Heart right ventricle (tissue), 16 donors: ENCODE results near the gene TULP1. TPM values are rescaled to one million over a fixed set of nuclear protein-coding genes. Genes with fewer than 3 reads are reported as not detected.

Source experiments
- ATAC-seq, 8 donors: fragments of 200-7000 bp; cut with Tn5 transposase; one replicate each; pipeline ENCODE4 v1.9.1; 2020; ENCODE audit warnings: mild to moderate bottlenecking in 8 of 8, moderate library complexity in 8 of 8, moderate number of reproducible peaks in 1 of 8
- DNase-seq, 2 donors: peaks; one replicate each; pipeline ENCODE4 v3.0.0-alpha.2; 2020
- H3K27ac ChIP-seq, 10 donors: fragments of 200-600 bp; sonication (generic) in 2 of 10; one replicate each; pipeline versions ENCODE4 v1.5.0 to v1.8.0; 2020 to 2022; ENCODE audit warnings: mild to moderate bottlenecking in 3 of 10
- H3K27me3 ChIP-seq, 7 donors: fragments of 200-600 bp; one replicate each; pipeline ENCODE4 v1.8.0; 2021 to 2022; ENCODE audit warnings: mild to moderate bottlenecking in 2 of 7
- H3K36me3 ChIP-seq, 9 donors: fragments of 200-600 bp; sonication (generic) in 1 of 9; one replicate each; pipeline versions ENCODE4 v1.5.0 to v1.8.0; 2020 to 2022; ENCODE audit warnings: mild to moderate bottlenecking in 2 of 9
- H3K4me1 ChIP-seq, 9 donors: fragments of 200-600 bp; sonication (generic) in 1 of 9; one replicate each; pipeline versions ENCODE4 v1.5.0 to v1.8.0; 2020 to 2022; ENCODE audit warnings: mild to moderate bottlenecking in 4 of 9
- H3K4me3 ChIP-seq, 10 donors: fragments of 200-600 bp; sonication (generic) in 2 of 10; one replicate each; pipeline versions ENCODE4 v1.5.0 to v1.8.0; 2020 to 2022; ENCODE audit warnings: mild to moderate bottlenecking in 7 of 10, moderate library complexity in 2 of 10
- H3K9me3 ChIP-seq, 11 donors: fragments of 200-600 bp in 10 of 11; sonication (generic) in 2 of 11; one replicate each; pipeline versions ENCODE4 v1.5.0 to v1.8.0; 2013 to 2022; ENCODE audit warnings: mild to moderate bottlenecking in 2 of 11, control low read depth in 1 of 11, moderate library complexity in 1 of 11
- CTCF ChIP-seq, 9 donors: fragments of 200-600 bp; sonication (generic) in 2 of 9; IDR thresholded peaks; one replicate each; pipeline versions ENCODE4 v1.5.0 to v1.8.0; 2021 to 2022; ENCODE audit warnings: antibody characterized with exemption in 9 of 9, mild to moderate bottlenecking in 5 of 9, moderate library complexity in 1 of 9
- WGBS, 2 donors: extraction: QIAGEN DNeasy Blood & Tissue Kit; methylation state at CpG; one replicate each; pipeline ENCODE4 v1.1.7; 2013; ENCODE audit warnings: inconsistent platforms in 1 of 2; 5-methylcytosine and 5-hydroxymethylcytosine counted together
- intact Hi-C, 10 donors: fragments of 100-400 bp; cut with DNase I; formaldehyde crosslinking; loops; one replicate each; pipeline versions ENCODE4 v1.11.1 to v1.14.2; 2022
- polyA plus RNA-seq, 2 donors: library from polyadenylated mRNA; stranded (reverse); fragments of 200-250 nt; gene quantifications; one replicate each; pipeline ENCODE4 v1.2.3, GENCODE V29; 2013
- total RNA-seq, 10 donors: library from RNA; stranded (reverse); fragmentation: NEBNext Ultra II Directional in 3 of 10; extraction: Animal tissue kit (Norgen Biotek cat#: 25700) in 3 of 10; gene quantifications; one replicate each; pipeline versions ENCODE4 v1.2.1 to v1.2.4, GENCODE V29; 2021 to 2023
- donor health status: Arrhythmogenic right ventricular cardiomyopathy.
- donor health status: ischemic (EF 13 %, LVEDD 7.1; RV severe dilation, severe dysfunction).
- donor health status: healthy with polysubstance abuse.
- donor health status: DM: no; HTN: yes; CAD: no.
- donor health status: DM: no; HTN: no; CAD: no.
- donor health status: ischemic (EF 25% LVEDD 6.9; RV normal size, moderate dysfunction).
- donor health status: ischemic (EF 25% LVEDD 5.7; RV mildly dilated, moderate dysfunction).
- donor health status: healthy.
- donor health status: DM: yes; HTN: yes; CAD: no.
- donor health status: Ischemic cardiomyopathy.
- donor health status: ischemic (EF 35%, LVEDD 5.7; RV mildly dilated, moderate dysfunction).
- donor health status: nonischemic (EF 11% LVEDD 7.7; RV severe dilation, severe dysfunction).
- donor health status: DM: yes; HTN: yes; CAD: no.
- donor health status: PGD.
- donor health status: ischemic (EF 29% LVEDD 5.4; RV normal size, mild dysfunction).
- donor health status: nonischemic (EF 23%, LVEDD 6.1; RV moderate dilation, normal function).

The TULP1 gene
- total and polyA plus RNA-seq, 12 donors, result 0.03 to 0.15 TPM; not detected in 10

GRCh38 chr6:35550437-35550836, 37.7 kb upstream of the TULP1 start:
- no peak for TF ChIP-seq CTCF (IDR thresholded peaks at IDR 0.05)
- WGBS, 2 donors, result 69% methylated on average over 1 of the region's 1 CpG
- Histone ChIP-seq H3K27me3 (peaks cover 0 to 30% (median 5%) of the 10 kb centered on the region in 7 donors), H3K9me3 (peaks cover 0 to 28% (median 8%) of the 10 kb centered on the region in 11 donors), H3K27ac (no peak overlapping the region), H3K4me1 (no peaks in the 10 kb centered on the region), H3K4me3 (no peak overlapping the region), H3K36me3 (no peaks in the 10 kb centered on the region)
- ATAC-seq, result no peak
- no peak for DNase-seq
- intact Hi-C loops, result no loop called here

DNA sequence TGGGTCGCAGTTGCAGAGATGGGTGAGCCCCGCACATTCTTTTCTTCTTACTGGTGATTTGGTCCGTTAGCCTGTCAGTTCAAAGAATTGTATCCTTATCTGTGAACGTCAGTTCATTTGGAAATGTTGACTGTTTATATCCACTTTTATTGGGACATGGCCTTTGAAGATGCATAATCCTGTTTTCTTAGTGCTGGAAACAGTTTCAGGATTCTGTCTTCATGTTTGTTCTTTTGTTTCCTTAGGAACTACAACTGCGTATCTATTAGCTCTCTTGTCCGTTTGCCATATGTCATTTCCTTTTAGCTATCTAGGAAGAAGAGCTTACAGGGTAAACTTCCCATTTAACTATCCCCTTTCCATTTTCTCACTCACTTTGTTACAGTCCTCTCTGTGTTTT, 35.0 kb upstream of the TULP1 start:
- H3K27me3 ChIP-seq, result peaks cover 0 to 35% (median 13%) of the 10 kb centered on the region in 7 donors
- ATAC-seq (no peak), DNase-seq (no peak)
- H3K9me3 ChIP-seq, result peaks cover 0 to 28% (median 8%) of the 10 kb centered on the region in 11 donors
- no peaks in the 10 kb centered on the region for H3K4me1 ChIP-seq
- H3K27ac ChIP-seq, result no peak overlapping the region
- no peak for TF ChIP-seq CTCF (IDR thresholded peaks at IDR 0.05)
- intact Hi-C loops, result no loop called here
- no peak overlapping the region for H3K4me3 ChIP-seq
- WGBS, 2 donors, result 42 to 48% methylated on average over 6 of the region's 6 CpGs
- H3K36me3 ChIP-seq, result no peaks in the 10 kb centered on the region

DNA sequence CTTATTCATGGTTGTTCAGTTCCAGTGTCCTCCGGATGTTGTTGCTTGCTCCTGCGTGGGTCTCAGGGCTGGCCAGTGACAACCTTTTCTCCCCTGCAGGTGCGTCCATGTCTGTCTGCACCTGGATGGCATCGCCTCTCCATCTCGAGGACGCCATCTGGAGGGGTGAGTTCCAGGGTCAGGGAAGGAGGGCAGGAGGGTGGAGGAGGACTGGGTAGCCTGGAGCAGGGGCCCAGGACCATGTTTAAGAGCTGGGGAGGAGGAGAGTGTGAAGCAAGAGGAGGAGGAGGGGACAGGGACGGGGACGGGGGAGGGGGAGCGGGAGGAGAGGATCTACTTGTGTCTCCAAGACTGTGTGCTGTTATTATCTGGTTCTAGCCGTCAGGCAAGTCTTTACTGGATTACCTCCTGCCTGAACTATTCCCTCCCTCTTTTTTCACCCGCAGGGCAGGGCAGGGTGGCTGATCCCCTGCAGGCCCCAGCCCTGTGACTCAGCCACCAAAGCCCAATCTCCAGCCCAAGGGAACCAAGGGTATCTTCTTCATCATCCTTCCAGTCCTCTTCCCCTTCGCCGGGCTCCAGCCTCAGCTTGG, 32.2 kb upstream of the TULP1 start:
- ATAC-seq (no peak), DNase-seq (no peak)
- Histone ChIP-seq H3K27ac (no peak overlapping the region), H3K4me1 (no peaks in the 10 kb centered on the region), H3K4me3 (no peak overlapping the region), H3K9me3 (peaks cover 0 to 12% (median 0%) of the 10 kb centered on the region in 11 donors), H3K27me3 (peaks cover 0 to 33% (median 13%) of the 10 kb centered on the region in 7 donors), H3K36me3 (no peaks in the 10 kb centered on the region)
- intact Hi-C loops, result no loop called here
- 55 to 57% methylated on average over 13 of the region's 13 CpGs for WGBS, 2 donors
- TF ChIP-seq CTCF (IDR thresholded peaks at IDR 0.05), result no peak

DNA sequence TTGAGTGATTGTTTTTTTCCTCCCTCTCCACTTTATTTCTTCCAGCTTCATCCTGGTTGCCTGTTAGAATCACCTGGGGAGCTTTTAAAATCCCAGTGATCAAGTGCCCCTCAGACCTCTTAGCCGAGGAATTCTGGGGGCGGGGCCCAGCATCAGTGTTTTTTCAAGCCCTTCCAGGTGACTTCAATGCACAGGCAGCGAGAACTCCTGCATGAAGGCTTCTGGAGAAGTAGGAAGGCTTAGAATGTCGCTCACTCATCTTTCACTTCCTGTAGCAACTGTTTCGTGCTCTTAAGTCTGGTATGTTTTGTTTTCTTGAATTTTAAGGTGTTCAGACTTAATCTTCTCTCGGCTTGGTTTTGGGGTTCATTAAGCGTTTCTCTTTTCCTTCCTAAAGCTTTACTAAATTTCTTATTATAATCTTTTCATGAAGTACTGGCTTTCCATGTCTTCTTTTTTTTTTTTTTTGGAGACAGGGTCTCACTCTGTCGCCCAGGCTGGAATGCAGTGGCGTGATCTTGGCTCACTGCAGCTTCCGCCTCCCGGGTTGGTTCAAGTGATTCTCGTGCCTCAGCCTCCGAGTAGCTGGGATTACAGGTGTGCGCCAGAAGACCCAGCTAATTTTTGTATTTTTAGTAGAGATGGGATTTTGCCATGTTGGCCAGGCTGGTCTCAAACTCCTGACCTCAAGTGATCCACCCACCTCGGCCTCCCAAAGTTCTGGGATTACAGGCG, 30.9 kb upstream of the TULP1 start:
- no peak overlapping the region for H3K27ac ChIP-seq
- no peak for TF ChIP-seq CTCF (IDR thresholded peaks at IDR 0.05)
- no peaks in the 10 kb centered on the region for H3K36me3 ChIP-seq
- no peak overlapping the region for H3K4me3 ChIP-seq
- ATAC-seq, result no peak
- H3K27me3 ChIP-seq, result peaks cover 0 to 30% (median 13%) of the 10 kb centered on the region in 7 donors
- 80% methylated on average over 16 of the region's 16 CpGs for WGBS, 2 donors
- DNase-seq, result no peak
- intact Hi-C loops, result no loop called here
- H3K4me1 ChIP-seq, result no peaks in the 10 kb centered on the region
- H3K9me3 ChIP-seq, result peaks cover 0 to 8% (median 0%) of the 10 kb centered on the region in 11 donors
